ENCODE measurements around the gene RNF19B. TPM values are rescaled to one million over a fixed set of nuclear protein-coding genes. Genes with fewer than 3 reads are reported as not detected.

Gene RNF19B
- total RNA-seq, 1 donor from 2014 or later, result 34.3 TPM

DNA sequence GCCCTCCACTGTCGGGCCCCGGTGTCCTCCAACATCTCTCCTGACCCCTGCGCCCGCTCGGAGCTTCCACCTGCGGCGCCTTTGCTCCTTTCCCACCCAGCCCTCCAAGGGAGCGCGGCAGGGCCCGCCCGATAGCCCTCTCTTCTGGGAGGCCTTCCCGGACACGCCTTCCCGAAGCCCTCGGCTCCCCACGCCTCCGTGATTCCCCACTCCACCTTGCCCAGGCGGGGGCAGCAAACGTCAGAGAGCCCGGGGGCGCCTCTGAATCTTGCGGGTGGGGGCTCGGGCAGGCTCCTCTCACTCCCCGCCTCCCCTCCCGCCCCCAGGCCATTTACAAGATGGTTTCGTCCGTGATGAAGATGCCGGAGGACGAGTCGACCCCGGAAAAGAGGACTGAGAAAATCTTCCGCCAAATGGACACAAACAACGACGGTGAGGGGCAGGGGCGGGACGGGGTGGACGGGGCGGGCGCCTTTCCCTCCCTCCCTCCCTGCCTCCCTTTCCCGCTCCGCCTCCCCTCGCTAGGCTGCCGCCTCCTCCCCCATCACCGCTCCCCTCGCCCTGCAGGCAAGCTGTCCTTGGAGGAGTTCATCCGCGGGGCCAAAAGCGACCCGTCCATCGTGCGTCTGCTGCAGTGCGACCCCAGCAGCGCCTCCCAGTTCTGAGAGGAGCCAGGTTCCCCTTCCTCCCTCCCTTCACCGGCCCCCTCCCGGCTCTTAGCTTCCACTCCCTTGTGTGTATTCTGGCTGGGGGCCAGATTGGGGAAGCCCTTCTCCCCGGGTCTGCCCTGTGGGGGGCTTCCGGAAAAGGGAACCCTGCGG lies 71.2 kb downstream of the RNF19B start:
- DNase-seq (peak; percentile 72), ATAC-seq (peak; percentile 36)
- TF ChIP-seq, protein P1, sequence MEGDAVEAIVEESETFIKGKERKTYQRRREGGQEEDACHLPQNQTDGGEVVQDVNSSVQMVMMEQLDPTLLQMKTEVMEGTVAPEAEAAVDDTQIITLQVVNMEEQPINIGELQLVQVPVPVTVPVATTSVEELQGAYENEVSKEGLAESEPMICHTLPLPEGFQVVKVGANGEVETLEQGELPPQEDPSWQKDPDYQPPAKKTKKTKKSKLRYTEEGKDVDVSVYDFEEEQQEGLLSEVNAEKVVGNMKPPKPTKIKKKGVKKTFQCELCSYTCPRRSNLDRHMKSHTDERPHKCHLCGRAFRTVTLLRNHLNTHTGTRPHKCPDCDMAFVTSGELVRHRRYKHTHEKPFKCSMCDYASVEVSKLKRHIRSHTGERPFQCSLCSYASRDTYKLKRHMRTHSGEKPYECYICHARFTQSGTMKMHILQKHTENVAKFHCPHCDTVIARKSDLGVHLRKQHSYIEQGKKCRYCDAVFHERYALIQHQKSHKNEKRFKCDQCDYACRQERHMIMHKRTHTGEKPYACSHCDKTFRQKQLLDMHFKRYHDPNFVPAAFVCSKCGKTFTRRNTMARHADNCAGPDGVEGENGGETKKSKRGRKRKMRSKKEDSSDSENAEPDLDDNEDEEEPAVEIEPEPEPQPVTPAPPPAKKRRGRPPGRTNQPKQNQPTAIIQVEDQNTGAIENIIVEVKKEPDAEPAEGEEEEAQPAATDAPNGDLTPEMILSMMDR (IDR thresholded peaks at IDR 0.05), result no peak
- Histone ChIP-seq H3K4me3 (peak overlapping the region; percentile 47), H3K27ac (no peak overlapping the region), H3K27me3 (peaks cover 30% of the 10 kb centered on the region), H3K4me1 (peaks cover 6% of the 10 kb centered on the region), H3K36me3 (no peaks in the 10 kb centered on the region), H3K9me3 (no peaks in the 10 kb centered on the region)
- intact Hi-C loops (cut with DNase I), result no loop called here

DNA sequence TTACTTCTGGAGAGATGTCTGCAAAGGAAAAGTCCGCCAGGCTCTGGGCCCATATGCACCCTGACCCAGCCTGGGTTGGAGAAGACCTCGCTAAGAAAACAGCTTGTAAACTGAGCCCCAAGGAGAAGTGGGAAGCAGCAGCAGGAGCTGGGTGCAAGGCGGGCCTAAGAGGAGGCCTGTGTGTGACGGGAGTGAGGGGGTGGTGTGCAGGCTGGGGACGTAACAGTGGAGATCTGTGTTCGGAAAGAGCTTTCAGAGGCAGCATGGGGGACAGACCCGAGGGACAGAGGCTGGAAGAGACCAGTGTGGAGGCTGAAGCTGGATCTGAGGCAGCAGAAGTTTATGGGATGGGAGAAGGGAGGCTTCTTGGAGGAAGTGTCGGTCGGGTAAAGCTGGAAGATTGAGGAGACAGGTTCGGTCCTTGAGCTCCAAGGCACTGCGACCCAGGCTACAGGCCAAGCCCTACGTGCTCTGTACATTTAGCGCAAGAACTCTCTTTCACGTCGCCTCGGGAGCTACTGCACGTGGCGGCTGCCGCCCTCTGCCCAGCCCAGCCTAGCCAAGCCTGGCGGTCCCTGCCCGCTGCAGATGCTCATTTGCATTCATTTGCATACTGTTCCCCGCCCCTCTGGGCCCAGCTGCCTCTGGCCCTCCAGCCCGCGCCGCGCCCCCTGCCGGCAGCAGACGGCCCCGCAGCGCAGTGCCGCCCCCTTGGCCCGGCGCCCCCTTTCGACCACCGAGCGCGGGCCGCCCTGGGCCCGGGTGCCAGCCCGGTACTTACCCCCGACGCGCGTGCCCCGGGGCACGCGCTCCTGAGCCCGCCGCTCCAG lies 72.0 kb downstream of the RNF19B start:
- Histone ChIP-seq H3K4me1 (peaks cover 6% of the 10 kb centered on the region), H3K4me3 (peak overlapping the region; percentile 47), H3K9me3 (no peaks in the 10 kb centered on the region), H3K27ac (no peak overlapping the region), H3K27me3 (peaks cover 38% of the 10 kb centered on the region), H3K36me3 (no peaks in the 10 kb centered on the region)
- intact Hi-C loops (cut with DNase I), result no loop called here
- DNase-seq (peak; percentile 65), ATAC-seq (peak; percentile 52)
- TF ChIP-seq, protein P1 (IDR thresholded peaks at IDR 0.05), result peak; percentile 36

DNA sequence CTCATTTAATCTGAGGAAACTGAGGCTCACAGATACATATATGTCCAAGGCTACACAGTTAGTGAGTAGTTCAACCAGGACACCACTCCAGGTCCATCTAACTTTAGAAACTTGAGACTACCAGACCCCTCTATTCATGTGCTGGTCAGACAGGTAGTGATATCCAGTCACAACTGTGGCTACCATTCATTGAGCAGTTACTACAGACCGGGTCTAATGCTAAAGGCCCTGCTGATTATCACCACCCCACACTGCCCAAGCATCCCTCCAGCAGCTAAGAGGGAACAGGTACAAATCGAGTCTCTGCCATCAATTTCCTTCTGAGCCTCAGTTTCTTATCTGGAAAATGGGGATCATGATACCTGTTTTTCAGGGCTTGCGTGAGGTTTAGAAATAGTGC lies 73.0 kb downstream of the RNF19B start:
- no peak overlapping the region for H3K27ac ChIP-seq
- H3K4me1 ChIP-seq, result peaks cover 6% of the 10 kb centered on the region
- TF ChIP-seq, protein P1 (IDR thresholded peaks at IDR 0.05), result no peak
- no peaks in the 10 kb centered on the region for H3K36me3 ChIP-seq
- ATAC-seq (no peak), DNase-seq (no peak)
- no peaks in the 10 kb centered on the region for H3K9me3 ChIP-seq
- H3K4me3 ChIP-seq, result no peak overlapping the region
- intact Hi-C loops (cut with DNase I), result no loop called here
- peaks cover 48% of the 10 kb centered on the region for H3K27me3 ChIP-seq

DNA sequence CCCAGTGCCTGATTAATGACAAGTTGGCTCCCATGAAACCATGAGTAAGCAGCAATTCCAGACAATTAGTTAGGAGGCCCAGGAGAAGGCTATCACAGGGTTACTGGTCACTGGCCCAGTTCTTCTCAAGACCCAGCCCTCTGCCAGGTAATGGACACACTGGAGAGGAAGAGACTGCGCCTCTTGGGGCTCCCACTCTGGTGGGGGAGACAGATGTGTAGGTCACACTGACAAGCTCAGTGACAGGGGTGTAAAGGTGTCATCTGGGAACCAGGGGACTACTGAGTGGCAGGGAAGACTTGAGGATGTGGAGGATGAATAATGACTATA lies 73.4 kb downstream of the RNF19B start:
- intact Hi-C loops (cut with DNase I), result no loop called here
- ATAC-seq, result no peak
- TF ChIP-seq, protein P1 (IDR thresholded peaks at IDR 0.05), result no peak
- Histone ChIP-seq H3K27ac (no peak overlapping the region), H3K27me3 (peaks cover 52% of the 10 kb centered on the region), H3K4me3 (no peak overlapping the region), H3K36me3 (no peaks in the 10 kb centered on the region), H3K4me1 (peaks cover 6% of the 10 kb centered on the region), H3K9me3 (no peaks in the 10 kb centered on the region)
- peak; percentile 50 for DNase-seq

DNA sequence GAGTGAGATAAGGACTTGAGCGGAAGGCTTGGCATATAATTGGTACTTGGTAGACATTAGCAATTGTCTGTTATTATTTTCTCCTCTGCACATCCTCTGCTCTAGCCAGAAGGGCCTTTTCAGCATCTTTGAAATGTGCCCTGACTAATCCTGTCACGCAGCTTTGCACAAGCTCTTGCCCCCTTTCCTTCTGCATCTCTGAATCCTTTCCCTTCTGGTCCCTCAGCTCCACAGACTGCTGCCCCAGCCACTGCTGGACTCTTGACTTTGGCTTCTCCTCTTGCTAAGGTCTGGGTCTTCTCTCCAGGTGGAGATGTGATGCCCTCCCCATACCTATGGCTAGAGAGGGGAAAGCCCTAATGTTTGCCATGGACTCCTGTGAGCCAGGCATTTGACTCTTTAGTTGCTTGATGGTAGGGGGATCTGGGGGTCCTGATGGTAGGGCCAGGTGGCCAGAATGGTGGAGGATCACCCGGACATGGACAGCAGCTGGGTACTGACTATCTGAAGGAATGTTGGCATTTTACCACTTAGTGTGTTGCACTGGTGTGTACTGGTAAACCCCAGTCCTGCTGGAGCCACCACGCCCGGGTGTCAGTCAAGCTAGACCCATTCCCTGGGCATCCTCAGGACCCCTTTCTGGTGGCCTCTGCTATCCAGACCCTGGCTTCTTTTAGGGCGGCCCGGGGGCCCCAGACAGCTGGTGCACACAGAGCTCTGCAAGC lies 73.9 kb downstream of the RNF19B start:
- DNase-seq, result peak; percentile 40
- Histone ChIP-seq H3K27me3 (peaks cover 57% of the 10 kb centered on the region), H3K4me1 (peaks cover 6% of the 10 kb centered on the region), H3K36me3 (no peaks in the 10 kb centered on the region), H3K4me3 (no peak overlapping the region), H3K27ac (no peak overlapping the region), H3K9me3 (no peaks in the 10 kb centered on the region)
- intact Hi-C loops (cut with DNase I), result no loop called here
- ATAC-seq, result no peak
- TF ChIP-seq, protein P1 (IDR thresholded peaks at IDR 0.05), result no peak

Data from upper lobe of right lung (tissue), 1 donor.